GM18907 (cell line): ENCODE measurements around the gene AOPEP.

Experiments
- ATAC-seq: cut with Tn5 transposase; IDR thresholded peaks from one replicate; pipeline ENCODE4 v1.9.1; 2021; ENCODE audit warnings: mild to moderate bottlenecking, moderate library complexity; ENCODE audit not compliant: unreplicated experiment

Gene AOPEP

GRCh38 chr9:95103871-95104580 lies 377.5 kb downstream of the AOPEP start:
- ATAC-seq = no peak

- no peak for ATAC-seq
These were observed 378.1 kb downstream of the AOPEP start for GRCh38 chr9:95104581-95104960.

DNA sequence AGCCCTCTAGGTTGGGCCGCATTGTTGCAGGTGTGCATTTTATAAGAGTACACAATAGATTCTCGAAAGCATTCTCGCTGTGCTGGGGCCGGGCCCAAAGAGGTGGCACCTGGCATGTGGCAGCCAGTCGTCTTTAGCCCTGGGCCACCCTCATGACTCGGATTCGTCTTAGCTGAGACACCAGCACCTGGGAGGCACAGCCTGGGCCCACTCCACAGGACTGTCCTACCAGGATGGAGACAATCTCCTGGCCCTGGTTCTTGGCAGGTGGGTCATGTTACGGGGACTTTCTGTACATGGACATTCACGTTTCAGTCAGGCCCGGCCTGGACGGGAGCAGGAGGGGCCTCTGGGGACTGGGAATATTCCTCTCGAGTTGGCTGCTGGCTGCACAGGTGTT lies 378.5 kb downstream of the AOPEP start:
- ATAC-seq = no peak

DNA sequence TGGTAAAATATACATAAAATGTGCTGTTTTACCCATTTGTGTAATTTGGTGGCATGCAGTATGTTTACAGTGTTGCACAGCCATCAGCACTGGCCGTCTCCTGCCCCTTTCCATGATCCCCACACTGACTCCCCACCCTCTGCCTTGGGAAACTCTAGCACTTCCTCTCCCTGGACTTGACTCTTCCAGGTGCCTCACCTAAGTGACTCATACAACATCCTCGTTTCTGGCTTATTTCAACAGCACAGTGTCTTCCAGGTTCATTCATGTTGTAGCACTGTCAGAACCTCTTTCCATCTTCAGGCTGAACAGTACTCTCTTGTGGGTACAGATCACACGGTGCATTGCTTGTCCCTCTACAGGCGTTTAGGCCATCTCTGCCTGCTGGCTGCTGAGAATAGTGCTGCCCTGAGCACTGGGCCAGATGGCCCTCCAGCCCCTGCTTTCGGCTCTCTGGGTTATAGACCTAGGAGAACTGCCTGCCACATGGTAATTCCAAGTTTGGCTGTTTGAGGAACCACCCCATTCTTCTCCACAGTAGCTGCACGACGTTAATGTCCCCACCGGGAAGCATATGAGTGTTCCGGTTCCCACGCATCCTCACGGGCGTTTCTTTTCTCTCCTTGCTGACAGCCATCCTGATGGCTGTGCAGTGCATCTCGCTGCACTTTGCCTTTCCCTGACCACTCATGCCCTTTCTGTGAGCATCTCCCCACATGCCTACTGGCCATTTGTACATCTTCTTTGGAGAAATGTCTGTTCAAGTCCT lies 379.2 kb downstream of the AOPEP start:
- ATAC-seq = no peak

DNA sequence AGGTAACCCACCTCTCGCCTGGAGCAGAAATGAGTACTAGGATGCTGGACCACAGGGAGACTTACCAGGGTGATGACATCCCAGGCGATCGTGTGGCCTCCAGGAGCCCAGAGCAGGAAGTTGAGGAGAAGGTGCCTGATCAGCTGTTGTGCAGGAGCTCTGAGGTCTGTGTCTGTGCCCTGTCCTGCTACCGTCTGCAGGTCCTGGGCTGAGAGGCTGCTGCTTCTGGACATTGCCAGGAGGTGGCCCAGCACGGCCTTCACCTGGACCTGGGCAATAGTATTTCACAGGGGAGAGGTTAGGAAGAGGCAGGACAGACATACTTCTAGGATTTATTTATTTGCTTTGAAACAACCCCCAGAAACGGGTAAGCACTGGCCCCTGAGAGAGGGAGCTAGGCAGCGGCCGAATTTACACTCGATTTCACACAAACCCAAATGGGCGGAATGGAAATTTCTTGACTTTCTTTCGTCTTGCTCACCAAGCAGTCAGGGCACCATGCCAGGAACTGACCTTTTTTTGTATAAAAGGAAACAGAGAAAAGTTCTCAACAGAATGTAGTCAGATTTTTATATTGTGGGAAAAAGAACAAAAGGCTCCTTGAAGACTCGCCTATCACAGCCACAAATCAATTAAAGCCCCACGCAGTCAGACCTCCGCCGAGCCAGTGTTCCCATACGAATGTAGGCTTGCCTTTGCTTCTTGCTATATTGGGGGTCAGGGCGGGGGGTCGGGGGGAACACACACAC lies 380.7 kb downstream of the AOPEP start:
- no peak for ATAC-seq

- ATAC-seq = no peak
These were observed 381.5 kb downstream of the AOPEP start for GRCh38 chr9:95107976-95108375.

DNA sequence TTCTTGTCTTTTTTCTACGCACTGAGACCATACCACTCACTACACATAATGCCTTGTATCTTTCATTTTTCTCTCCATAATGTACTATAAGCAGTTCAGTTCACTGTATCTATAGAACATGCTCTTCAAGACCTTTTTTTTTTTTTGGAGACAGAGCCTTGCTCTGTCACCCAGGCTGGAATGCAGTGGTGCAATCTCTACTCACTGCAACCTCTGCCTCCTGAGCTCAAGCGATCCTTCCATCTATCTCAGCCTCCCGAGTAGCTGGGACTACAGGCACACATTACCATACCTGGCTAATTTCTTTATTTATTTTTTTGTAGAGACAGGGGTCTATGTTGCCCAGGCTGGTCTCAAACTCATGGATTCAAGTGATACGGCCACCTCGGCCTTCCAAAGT lies 382.3 kb downstream of the AOPEP start:
- no peak for ATAC-seq

DNA sequence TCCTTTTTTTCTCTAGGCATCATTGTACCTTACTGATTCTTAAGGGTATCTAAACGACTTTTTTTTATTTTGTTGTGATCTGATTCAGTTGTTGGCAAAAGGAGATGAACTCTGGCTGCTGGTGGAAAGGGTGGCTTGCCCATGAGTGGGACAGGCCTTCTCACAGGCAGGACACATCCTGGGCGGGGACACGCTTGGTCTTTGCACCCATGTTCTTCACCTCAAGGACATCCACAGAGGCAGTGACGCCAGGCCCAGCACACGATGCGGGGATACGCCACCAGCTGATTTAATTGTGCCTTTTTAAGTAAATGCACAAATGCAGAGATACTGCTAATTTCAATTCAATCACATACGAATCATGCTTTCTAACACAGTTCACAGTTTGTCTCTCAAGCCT lies 383.0 kb downstream of the AOPEP start:
- ATAC-seq = no peak

- no peak for ATAC-seq
These were observed 384.5 kb downstream of the AOPEP start for GRCh38 chr9:95110921-95111525.

DNA sequence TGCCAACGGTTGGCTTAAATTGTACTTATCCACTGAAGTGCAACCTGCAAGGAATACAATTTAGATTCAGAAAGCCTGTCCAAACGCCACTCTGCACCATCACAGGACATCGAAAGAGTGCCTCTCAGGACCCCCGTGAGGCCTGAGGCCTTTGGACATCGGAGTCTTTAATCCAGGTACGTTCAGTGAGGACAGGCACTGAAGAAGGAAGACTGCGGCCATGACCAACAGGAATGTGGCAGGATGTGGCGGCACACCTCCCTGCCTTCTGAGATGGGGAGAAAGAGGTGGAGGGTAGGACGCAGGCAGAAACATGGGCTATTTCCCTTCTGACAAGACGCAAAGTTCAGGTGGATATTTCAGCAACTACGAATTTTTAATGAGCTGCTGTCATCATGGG lies 385.2 kb downstream of the AOPEP start:
- no peak for ATAC-seq

DNA sequence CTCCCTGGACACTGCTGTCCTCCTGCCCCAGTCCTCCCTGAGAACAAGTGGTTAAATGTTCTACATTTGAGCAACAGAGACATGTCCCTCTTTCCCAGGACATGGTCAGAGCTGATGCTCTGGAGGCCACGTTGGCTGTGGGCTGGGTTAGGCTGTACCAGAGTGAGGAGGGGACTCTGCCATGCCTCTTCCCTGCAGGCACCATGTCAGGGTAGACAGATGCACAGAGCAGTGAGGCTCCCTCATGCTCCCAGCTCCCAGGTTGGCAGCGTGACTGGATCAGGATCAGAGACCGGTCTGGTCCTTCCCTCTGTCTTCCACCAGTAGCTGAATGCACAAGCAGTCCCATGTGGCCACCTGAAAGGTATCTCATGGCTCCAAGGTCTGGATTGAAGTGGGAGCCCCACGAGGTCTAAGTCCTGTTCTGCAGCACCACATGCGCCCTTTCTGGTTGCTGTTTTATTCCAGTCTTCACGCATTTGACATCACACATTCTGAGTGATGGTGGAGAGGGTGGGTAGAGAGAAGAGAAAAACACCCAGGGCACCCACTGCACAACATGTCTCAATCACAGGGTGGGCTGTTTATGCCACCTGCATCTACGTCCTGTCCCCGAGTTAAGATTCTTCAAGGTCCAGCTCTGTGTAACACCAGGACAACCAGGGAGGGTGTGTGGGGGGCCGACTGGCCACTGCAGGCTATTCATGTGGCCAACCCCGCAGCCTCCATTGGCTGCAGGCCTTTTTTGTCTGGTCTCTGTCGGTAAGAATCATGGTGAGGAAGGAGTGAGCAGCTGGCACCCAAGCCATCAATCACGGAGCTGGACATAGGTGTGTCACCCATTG lies 386.2 kb downstream of the AOPEP start:
- no peak for ATAC-seq

GRCh38 chr9:95115104-95115503 lies 388.6 kb downstream of the AOPEP start:
- no peak for ATAC-seq

DNA sequence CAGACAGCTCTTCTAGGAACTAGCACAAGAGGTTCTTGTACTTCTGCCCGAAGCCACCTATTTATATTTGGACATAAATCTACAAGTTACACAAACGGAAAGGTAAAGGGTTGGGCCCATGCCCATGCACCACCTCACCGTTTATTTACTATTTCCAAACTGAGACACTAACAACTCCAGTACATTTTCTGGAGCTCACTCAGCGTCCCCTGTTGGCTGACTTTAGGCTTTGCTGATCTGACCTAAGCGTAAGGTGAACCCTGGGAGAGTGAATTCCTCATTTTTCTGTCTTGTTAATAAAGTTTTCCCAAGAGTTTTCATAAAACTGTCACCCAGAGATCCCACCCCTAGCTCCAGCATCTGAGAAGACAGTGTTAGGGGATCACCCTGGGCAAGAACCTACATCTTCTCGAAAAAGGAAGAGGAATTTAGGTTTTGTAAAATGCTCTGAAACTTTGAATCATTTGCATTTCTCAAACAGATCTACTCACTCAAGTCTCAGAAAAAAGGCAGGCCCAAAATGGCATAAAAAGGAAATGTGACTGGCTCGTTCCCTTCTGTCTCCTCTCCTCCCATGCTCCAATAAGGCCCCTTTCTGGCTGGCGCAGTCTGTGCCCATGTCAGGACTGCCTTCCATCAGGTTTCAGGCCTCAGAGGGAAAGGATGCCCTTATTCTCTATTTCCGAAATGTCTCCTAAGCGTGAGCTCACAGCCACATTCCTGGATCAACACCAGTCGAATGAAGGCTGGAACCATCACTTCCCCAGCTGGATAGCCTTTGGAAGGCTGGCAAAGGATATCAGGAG lies 389.7 kb downstream of the AOPEP start:
- ATAC-seq = no peak

DNA sequence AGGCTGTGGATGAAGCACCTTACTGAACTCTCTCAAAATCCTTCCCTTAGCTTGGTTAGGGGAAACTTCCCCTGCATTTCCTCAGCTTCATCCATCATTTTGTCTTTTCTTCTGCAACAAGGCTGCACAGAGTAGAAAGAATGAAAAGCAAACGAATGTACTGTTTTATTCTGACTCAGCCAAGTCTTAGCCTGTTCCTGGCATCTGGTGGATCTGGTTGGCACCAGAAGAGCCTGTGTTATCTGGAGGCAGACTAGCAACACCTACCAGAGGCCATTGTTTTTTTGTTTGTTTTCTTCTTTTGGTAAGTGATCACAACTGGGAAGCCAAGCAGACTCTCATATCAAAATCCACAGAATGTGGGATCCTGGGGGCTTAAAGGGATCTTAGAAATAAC lies 390.3 kb downstream of the AOPEP start:
- no peak for ATAC-seq

- ATAC-seq = no peak
These were observed 392.1 kb downstream of the AOPEP start for GRCh38 chr9:95118596-95118995.

DNA sequence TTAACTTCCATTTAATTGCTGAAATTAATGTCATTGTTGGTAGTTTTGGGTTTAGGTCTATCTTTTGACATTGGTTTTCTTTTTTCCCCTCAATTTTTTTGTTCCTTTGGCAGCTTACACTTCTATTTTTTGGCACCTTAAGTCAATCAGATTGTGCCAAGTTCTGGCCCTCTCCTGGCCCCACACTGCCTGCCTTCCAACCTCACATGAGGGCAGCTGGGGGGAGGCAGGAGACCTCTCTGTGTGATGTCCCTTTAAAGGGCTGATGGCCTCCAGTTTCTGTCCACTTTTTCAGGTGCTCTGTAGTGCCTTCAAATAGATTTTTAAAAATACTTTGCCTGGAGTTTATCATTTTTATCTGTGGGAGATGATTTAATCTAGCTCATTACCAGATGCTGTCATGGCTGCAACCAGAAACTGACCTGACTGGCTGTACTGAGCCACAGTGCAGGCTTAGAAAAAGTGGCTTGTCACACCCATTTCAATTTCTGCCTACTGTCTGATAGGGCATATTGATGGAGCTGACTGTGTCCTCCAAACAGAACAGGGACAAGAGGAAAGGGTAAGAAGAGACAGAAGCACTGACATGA lies 394.4 kb downstream of the AOPEP start:
- ATAC-seq = no peak

GRCh38 chr9:95124582-95125367 lies 398.3 kb downstream of the AOPEP start:
- no peak for ATAC-seq

GRCh38 chr9:95125652-95126051 lies 399.2 kb downstream of the AOPEP start:
- ATAC-seq = no peak

DNA sequence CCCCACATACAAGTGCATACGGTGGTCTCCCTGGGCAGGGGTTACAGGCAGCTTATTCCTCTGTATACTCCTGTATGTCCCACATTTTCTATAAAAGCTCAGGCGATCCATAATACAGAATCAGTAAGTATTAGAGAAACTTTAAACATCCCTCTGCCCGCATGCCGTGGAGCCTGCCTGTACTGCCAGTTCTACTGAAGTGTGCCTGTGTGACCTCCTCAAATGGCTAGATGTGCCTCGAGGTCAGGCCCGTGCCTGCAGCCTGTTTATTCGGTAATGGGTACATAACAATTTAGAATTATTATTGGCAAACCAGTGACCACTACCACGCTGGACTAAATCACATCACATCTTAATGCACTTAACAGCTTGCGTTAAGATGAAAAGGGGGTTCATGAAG lies 400.2 kb downstream of the AOPEP start:
- no peak for ATAC-seq
